Neural cell (in vitro differentiated cells): ENCODE results near the gene KMT2E. TPM values are rescaled to one million over a fixed set of nuclear protein-coding genes. Genes with fewer than 3 reads are reported as not detected.

Experiments
- H2AFZ ChIP-seq: fragments of 200-600, 300-800 bp; sonication (generic), shearing (Covaris generic); 2 replicates; pipeline ENCODE4 v1.6.0; 2014; ENCODE audit warnings: low read depth, mild to moderate bottlenecking, antibody characterized with exemption, low read length, moderate library complexity
- H3F3A ChIP-seq: fragments of 200-600 bp; shearing (Covaris generic); 2 replicates; pipeline ENCODE4 v1.6.1; 2016; ENCODE audit warnings: mild to moderate bottlenecking, moderate library complexity, mixed read lengths, antibody characterized with exemption, low read length; ENCODE audit not compliant: insufficient read depth, poor library complexity, severe bottlenecking
- H3K27ac ChIP-seq: fragments of 200-600, 300-800 bp; sonication (generic), shearing (Covaris generic); 2 replicates; pipeline ENCODE4 v1.5.1; 2014; ENCODE audit warnings: mild to moderate bottlenecking, low read length, moderate library complexity
- H3K27me3 ChIP-seq: fragments of 300-800, 200-600 bp; sonication (generic), shearing (Covaris generic); 2 replicates; pipeline ENCODE4 v1.6.0; 2014; ENCODE audit warnings: mild to moderate bottlenecking, low read depth, low read length, moderate library complexity; ENCODE audit not compliant: insufficient read depth
- H3K36me3 ChIP-seq: fragments of 300-800, 200-600 bp; sonication (generic), shearing (Covaris generic); 2 replicates; pipeline ENCODE4 v1.5.1; 2014; ENCODE audit warnings: mild to moderate bottlenecking, antibody characterized with exemption, low read length, moderate library complexity; ENCODE audit not compliant: insufficient read depth
- H3K4me2 ChIP-seq: fragments of 300-800, 200-600 bp; sonication (generic), shearing (Covaris generic); 2 replicates; pipeline ENCODE4 v1.6.0; 2014; ENCODE audit warnings: mild to moderate bottlenecking, low read length
- H3K4me3 ChIP-seq: fragments of 300-800, 200-600 bp; sonication (generic), shearing (Covaris generic); 2 replicates; pipeline ENCODE4 v1.5.1; 2014; ENCODE audit warnings: mild to moderate bottlenecking, low read length, moderate library complexity
- H3K79me2 ChIP-seq: fragments of 200-600 bp; shearing (Covaris generic); replicated peaks from 2 replicates; pipeline ENCODE4 v1.6.0; 2014; ENCODE audit warnings: mild to moderate bottlenecking, low read length, moderate library complexity; ENCODE audit not compliant: insufficient read depth
- H3K9ac ChIP-seq: fragments of 300-800, 200-600 bp; sonication (generic), shearing (Covaris generic); 2 replicates; pipeline ENCODE4 v1.6.1; 2016; ENCODE audit warnings: mild to moderate bottlenecking, low read length, mixed read lengths
- H3K9me2 ChIP-seq: fragments of 200-600 bp; shearing (Covaris generic); 2 replicates; pipeline ENCODE4 v1.6.1; 2016; ENCODE audit warnings: mild to moderate bottlenecking, low read length, mixed read lengths; ENCODE audit not compliant: insufficient read depth
- H3K9me3 ChIP-seq: fragments of 200-600, 300-800 bp; sonication (generic), shearing (Covaris generic); 2 replicates; pipeline ENCODE4 v1.6.1; 2016; ENCODE audit warnings: mild to moderate bottlenecking, mixed run types, low read length, moderate library complexity, mixed read lengths
- H4K20me1 ChIP-seq: fragments of 200-600 bp; shearing (Covaris generic); 2 replicates; pipeline ENCODE4 v1.6.1; 2016; ENCODE audit warnings: mild to moderate bottlenecking, mixed run types; ENCODE audit not compliant: insufficient read depth
- EP300 ChIP-seq: fragments of 450-650 bp; conservative IDR thresholded peaks from 2 replicates; pipeline ENCODE4 v1.6.1; 2014; ENCODE audit warnings: antibody characterized with exemption, mild to moderate bottlenecking, moderate library complexity; ENCODE audit not compliant: poor library complexity, severe bottlenecking
- EZH2 ChIP-seq: fragments of 200-600, 300-800 bp; shearing (Covaris generic), sonication (generic); IDR thresholded peaks from 2 replicates; pipeline ENCODE4 v1.6.1; 2014; ENCODE audit warnings: antibody characterized with exemption, low read length, borderline replicate concordance, mild to moderate bottlenecking; ENCODE audit not compliant: insufficient read depth, poor library complexity, severe bottlenecking
- MXI1 ChIP-seq: fragments of 450-650 bp; conservative IDR thresholded peaks from 2 replicates; pipeline ENCODE4 v1.6.1; 2014; ENCODE audit warnings: antibody characterized with exemption, mild to moderate bottlenecking; ENCODE audit not compliant: poor library complexity, severe bottlenecking
- POLR2AphosphoS5 ChIP-seq: IDR thresholded peaks from 2 replicates; pipeline ENCODE4 v1.6.1; 2012
- RAD21 ChIP-seq: fragments of 450-650 bp; conservative IDR thresholded peaks from 2 replicates; pipeline ENCODE4 v1.6.1; 2014; ENCODE audit warnings: antibody characterized with exemption, mild to moderate bottlenecking, moderate library complexity
- SMC3 ChIP-seq: fragments of 450-650 bp; conservative IDR thresholded peaks from 2 replicates; pipeline ENCODE4 v1.6.1; 2014; ENCODE audit warnings: antibody characterized with exemption, mild to moderate bottlenecking, moderate library complexity; ENCODE audit not compliant: poor library complexity
- TAF1 ChIP-seq: IDR thresholded peaks from 2 replicates; pipeline ENCODE4 v1.6.1; 2012; ENCODE audit warnings: low read depth
- polyA plus RNA-seq: library from polyadenylated mRNA; depleted of rRNA; stranded (reverse); fragments of >200 nt; gene quantifications from 2 replicates; pipeline ENCODE4 v1.2.3, GENCODE V29; 2014
- TF ChIP-seq, protein P1 (sequence below): IDR thresholded peaks from 2 replicates; pipeline ENCODE4 v1.6.1; 2012; ENCODE audit warnings: borderline replicate concordance
- TF ChIP-seq, protein P2 (sequence below): fragments of 450-650 bp; IDR thresholded peaks from 2 replicates; pipeline ENCODE4 v1.5.1; 2014; ENCODE audit warnings: antibody characterized with exemption, mild to moderate bottlenecking, moderate library complexity; ENCODE audit not compliant: poor library complexity, severe bottlenecking

The KMT2E gene
- polyA plus RNA-seq, 1 donor from 2014 or later: 78.4 TPM

DNA sequence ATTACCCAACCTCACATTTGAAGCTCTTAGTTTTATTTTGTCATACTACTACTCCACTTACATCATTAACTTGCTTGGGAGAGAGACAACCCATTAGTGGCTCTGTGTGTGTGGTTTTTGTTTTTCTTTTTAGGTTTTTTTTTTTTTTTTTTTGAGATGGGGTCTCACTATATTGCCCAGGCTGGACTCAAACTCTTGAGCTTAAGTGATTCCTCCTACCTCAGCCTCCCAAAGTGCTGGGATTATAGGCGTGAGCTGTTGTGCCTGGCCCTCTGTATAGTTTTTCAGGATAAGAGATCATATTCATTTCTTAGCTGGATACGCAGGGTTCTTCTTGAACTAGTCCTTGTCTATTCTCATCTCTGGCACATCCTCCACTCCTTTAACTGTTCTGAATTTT is 41.1 kb downstream of the KMT2E start:
- Histone ChIP-seq H3K9me3 (no peaks in the 10 kb centered on the region), H3K4me3 (no peak overlapping the region), H3K9me2 (no peaks in the 10 kb centered on the region), H3K27me3 (no peaks in the 10 kb centered on the region), H3K36me3 (peaks cover 3% of the 10 kb centered on the region), H2AFZ (no peak overlapping the region), H3K4me2 (no peak overlapping the region), H3F3A (peaks cover 3% of the 10 kb centered on the region), H3K27ac (no peak overlapping the region), H3K9ac (no peak overlapping the region), H3K79me2 (peaks cover 76% of the 10 kb centered on the region), H4K20me1 (peaks cover 28% of the 10 kb centered on the region)
- TF ChIP-seq SMC3 (no peak), EP300 (no peak), POLR2AphosphoS5 (no peak), MXI1 (no peak)
- TF ChIP-seq, protein P1, sequence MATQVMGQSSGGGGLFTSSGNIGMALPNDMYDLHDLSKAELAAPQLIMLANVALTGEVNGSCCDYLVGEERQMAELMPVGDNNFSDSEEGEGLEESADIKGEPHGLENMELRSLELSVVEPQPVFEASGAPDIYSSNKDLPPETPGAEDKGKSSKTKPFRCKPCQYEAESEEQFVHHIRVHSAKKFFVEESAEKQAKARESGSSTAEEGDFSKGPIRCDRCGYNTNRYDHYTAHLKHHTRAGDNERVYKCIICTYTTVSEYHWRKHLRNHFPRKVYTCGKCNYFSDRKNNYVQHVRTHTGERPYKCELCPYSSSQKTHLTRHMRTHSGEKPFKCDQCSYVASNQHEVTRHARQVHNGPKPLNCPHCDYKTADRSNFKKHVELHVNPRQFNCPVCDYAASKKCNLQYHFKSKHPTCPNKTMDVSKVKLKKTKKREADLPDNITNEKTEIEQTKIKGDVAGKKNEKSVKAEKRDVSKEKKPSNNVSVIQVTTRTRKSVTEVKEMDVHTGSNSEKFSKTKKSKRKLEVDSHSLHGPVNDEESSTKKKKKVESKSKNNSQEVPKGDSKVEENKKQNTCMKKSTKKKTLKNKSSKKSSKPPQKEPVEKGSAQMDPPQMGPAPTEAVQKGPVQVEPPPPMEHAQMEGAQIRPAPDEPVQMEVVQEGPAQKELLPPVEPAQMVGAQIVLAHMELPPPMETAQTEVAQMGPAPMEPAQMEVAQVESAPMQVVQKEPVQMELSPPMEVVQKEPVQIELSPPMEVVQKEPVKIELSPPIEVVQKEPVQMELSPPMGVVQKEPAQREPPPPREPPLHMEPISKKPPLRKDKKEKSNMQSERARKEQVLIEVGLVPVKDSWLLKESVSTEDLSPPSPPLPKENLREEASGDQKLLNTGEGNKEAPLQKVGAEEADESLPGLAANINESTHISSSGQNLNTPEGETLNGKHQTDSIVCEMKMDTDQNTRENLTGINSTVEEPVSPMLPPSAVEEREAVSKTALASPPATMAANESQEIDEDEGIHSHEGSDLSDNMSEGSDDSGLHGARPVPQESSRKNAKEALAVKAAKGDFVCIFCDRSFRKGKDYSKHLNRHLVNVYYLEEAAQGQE: no peak

DNA sequence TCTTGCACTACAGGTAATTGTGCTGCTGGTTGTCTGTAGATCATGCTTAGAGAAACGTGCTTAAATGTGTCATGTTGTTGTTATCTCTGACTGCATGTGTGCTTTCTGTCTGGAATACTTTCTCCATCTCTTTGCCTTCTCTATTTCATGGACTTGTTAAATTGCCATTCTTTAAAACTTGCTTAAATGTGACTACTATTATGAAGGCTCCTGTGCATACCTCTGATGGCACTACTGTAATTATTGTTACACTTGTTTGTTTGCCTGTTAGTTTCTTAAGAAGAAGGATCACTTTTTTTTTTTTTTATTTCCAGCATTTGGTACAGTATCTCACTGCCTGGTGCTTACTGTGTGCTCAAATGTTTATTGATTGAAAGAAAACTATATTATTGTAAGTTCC is 41.6 kb downstream of the KMT2E start:
- no peak overlapping the region for H2AFZ ChIP-seq
- TF ChIP-seq, protein P1: no peak
- TF ChIP-seq RAD21 (no peak), EZH2 (no peak), MXI1 (no peak), SMC3 (no peak), EP300 (no peak), TAF1 (no peak), POLR2AphosphoS5 (no peak)
- TF ChIP-seq, protein P2, sequence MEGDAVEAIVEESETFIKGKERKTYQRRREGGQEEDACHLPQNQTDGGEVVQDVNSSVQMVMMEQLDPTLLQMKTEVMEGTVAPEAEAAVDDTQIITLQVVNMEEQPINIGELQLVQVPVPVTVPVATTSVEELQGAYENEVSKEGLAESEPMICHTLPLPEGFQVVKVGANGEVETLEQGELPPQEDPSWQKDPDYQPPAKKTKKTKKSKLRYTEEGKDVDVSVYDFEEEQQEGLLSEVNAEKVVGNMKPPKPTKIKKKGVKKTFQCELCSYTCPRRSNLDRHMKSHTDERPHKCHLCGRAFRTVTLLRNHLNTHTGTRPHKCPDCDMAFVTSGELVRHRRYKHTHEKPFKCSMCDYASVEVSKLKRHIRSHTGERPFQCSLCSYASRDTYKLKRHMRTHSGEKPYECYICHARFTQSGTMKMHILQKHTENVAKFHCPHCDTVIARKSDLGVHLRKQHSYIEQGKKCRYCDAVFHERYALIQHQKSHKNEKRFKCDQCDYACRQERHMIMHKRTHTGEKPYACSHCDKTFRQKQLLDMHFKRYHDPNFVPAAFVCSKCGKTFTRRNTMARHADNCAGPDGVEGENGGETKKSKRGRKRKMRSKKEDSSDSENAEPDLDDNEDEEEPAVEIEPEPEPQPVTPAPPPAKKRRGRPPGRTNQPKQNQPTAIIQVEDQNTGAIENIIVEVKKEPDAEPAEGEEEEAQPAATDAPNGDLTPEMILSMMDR: no peak
- peaks cover 3% of the 10 kb centered on the region for H3F3A ChIP-seq
- H3K27ac ChIP-seq: no peak overlapping the region
- peaks cover 79% of the 10 kb centered on the region for H3K79me2 ChIP-seq
- no peak overlapping the region for H3K9ac ChIP-seq
- H3K9me3 ChIP-seq: no peaks in the 10 kb centered on the region
- no peaks in the 10 kb centered on the region for H3K27me3 ChIP-seq
- H3K4me2 ChIP-seq: no peak overlapping the region
- H3K36me3 ChIP-seq: peaks cover 3% of the 10 kb centered on the region
- H4K20me1 ChIP-seq: peaks cover 28% of the 10 kb centered on the region
- H3K9me2 ChIP-seq: no peaks in the 10 kb centered on the region
- no peak overlapping the region for H3K4me3 ChIP-seq
